ENCODE measurements around the gene RAD51B.

Gene RAD51B

GRCh38 chr14:68704736-68705720, 885.4 kb downstream of the RAD51B start:
- no peak for DNase-seq (ENCODE audit: low spot score)
- no peak for TF ChIP-seq CTCF (IDR thresholded peaks at IDR 0.05; ENCODE audit: extremely low read depth, missing control alignments)

GRCh38 chr14:68705741-68706283, 886.2 kb downstream of the RAD51B start:
- TF ChIP-seq CTCF (IDR thresholded peaks at IDR 0.05; ENCODE audit: extremely low read depth, missing control alignments): no peak
- no peak for DNase-seq (ENCODE audit: low spot score)

GRCh38 chr14:68707482-68707881, 887.9 kb downstream of the RAD51B start:
- TF ChIP-seq CTCF (IDR thresholded peaks at IDR 0.05; ENCODE audit: extremely low read depth, missing control alignments): no peak
- DNase-seq (ENCODE audit: low spot score): no peak

- TF ChIP-seq CTCF (IDR thresholded peaks at IDR 0.05; ENCODE audit: extremely low read depth, missing control alignments): no peak
- DNase-seq (ENCODE audit: low spot score): no peak
Measured at GRCh38 chr14:68708343-68708742, 888.8 kb downstream of the RAD51B start.

DNA sequence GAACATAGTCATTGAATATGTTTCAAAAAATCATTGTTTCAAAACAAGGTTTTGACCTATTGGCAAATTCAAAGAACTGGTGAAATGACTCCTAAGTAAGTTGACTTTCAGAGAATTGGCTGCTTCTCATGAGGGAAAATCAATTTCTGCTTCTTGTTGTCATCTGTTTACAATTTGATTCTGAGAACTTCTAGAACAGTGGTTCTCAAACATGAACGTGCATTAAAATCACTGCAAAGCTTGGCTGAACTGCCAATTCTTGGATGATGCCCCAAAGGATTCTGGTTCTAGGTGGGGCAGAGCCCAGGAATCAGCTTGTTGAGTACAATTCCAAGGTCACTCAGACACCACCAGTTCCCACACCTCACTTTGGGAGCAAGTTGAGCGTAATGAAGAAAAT, 889.4 kb downstream of the RAD51B start:
- no peak for TF ChIP-seq CTCF (IDR thresholded peaks at IDR 0.05; ENCODE audit: extremely low read depth, missing control alignments)
- no peak for DNase-seq (ENCODE audit: low spot score)

DNA sequence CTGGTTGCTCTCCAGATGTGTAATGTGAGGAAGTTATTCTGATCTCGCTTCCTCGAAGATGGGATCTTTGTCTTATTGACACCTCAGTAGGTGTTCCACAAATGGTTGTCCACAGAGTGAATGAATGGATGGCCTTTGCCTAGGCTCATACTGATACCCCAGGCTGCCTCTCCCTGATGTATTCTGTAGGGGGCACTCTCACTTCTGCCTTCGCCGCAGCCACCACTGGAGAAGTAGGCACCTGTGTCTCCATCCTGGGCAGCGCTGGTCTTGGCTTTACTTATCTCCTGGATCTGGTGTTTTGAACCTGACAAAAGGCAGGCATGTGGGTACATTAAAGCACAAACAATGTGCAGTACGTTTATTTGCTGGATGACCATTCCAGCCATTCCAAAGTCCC, 891.2 kb downstream of the RAD51B start:
- DNase-seq (ENCODE audit: low spot score): no peak
- no peak for TF ChIP-seq CTCF (IDR thresholded peaks at IDR 0.05; ENCODE audit: extremely low read depth, missing control alignments)

DNA sequence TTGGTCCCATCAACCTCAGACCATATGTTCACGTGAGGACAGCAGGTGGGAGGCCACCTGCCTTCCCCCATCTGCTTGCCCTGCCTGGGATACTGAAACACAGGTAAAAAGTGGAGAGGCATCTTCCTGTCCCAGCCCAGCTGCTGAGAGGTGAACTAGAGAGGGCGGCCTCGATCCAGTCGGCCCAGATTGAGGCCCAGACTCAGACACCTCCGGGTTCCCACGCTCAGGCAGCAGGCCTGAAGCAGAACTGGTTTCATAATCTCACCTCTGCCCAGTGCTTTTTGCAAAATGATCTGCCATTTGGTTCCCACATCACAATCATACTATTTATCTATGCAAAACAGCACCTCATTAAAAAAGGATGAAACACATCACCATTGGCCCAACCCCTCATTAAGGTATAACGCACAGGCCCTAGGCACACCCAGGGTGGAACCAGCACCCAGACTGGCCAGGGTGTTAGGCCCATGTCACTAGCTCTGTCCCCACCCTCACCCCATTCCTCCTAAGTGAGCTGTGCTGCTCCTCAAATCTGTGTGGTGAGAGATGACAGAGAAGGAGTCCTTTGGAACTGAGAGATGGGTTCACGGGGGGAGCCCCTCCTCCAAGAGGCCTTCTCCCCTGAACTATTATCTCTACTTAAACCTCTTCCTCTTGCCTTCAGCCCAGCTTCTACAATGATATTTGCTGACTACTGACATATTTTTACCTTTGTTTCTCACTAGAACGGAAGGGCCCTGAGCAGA, 892.2 kb downstream of the RAD51B start:
- no peak for TF ChIP-seq CTCF (IDR thresholded peaks at IDR 0.05; ENCODE audit: extremely low read depth, missing control alignments)
- DNase-seq (ENCODE audit: low spot score): no peak

Data from GM20000 (cell line).